GM19468 (cell line): ENCODE data around the gene SLC15A2.
"Not testable (repeated sequence)": the region's sequence is repeated elsewhere in the genome, so short reads cannot be mapped to it uniquely, and the experiment has no call there.

Experiments
- ATAC-seq: cut with Tn5 transposase; IDR thresholded peaks from one replicate; pipeline ENCODE4 v1.9.1; 2021; ENCODE audit warnings: mild to moderate bottlenecking, moderate library complexity, moderate number of reproducible peaks; ENCODE audit not compliant: unreplicated experiment; ENCODE audit errors: extremely low read depth

SLC15A2 gene

GRCh38 chr3:121918779-121919483 is 24.7 kb downstream of the SLC15A2 start:
- no peak for ATAC-seq

- ATAC-seq, result no peak
These were observed 30.5 kb downstream of the SLC15A2 start for GRCh38 chr3:121924734-121925133.

- no peak for ATAC-seq
These were observed 32.2 kb downstream of the SLC15A2 start for GRCh38 chr3:121926380-121926779.

GRCh38 chr3:121938141-121938855 is 44.1 kb downstream of the SLC15A2 start:
- ATAC-seq, result not testable (repeated sequence)

GRCh38 chr3:121941592-121941991 is 47.4 kb downstream of the SLC15A2 start:
- ATAC-seq, result no peak

GRCh38 chr3:121942116-121942786 is 48.0 kb downstream of the SLC15A2 start:
- ATAC-seq, result no peak

GRCh38 chr3:121943431-121943830 is 49.2 kb downstream of the SLC15A2 start:
- ATAC-seq, result no peak

- no peak for ATAC-seq
These were observed 54.4 kb downstream of the SLC15A2 start for GRCh38 chr3:121948641-121949040.

GRCh38 chr3:121951291-121951919 is 57.2 kb downstream of the SLC15A2 start:
- no peak for ATAC-seq

GRCh38 chr3:121956363-121956762 is 62.2 kb downstream of the SLC15A2 start:
- no peak for ATAC-seq

- no peak for ATAC-seq
These were observed 63.6 kb downstream of the SLC15A2 start for GRCh38 chr3:121957674-121958415.

- no peak for ATAC-seq
These were observed 64.6 kb downstream of the SLC15A2 start for GRCh38 chr3:121958801-121959200.

- no peak for ATAC-seq
These were observed 67.1 kb downstream of the SLC15A2 start for GRCh38 chr3:121961283-121961682.

- no peak for ATAC-seq
These were observed 68.2 kb downstream of the SLC15A2 start for GRCh38 chr3:121962443-121962842.

- ATAC-seq, result no peak
These were observed 69.4 kb downstream of the SLC15A2 start for GRCh38 chr3:121963608-121964007.

GRCh38 chr3:121969631-121970030 is 75.4 kb downstream of the SLC15A2 start:
- ATAC-seq, result no peak

GRCh38 chr3:121970047-121970446 is 75.8 kb downstream of the SLC15A2 start:
- ATAC-seq, result no peak

GRCh38 chr3:121974601-121975111 is 80.5 kb downstream of the SLC15A2 start:
- ATAC-seq, result no peak

- ATAC-seq, result no peak
These were observed 81.6 kb downstream of the SLC15A2 start for GRCh38 chr3:121975702-121976302.
